ENCODE results near the gene CLASP2.

Gene CLASP2

DNA sequence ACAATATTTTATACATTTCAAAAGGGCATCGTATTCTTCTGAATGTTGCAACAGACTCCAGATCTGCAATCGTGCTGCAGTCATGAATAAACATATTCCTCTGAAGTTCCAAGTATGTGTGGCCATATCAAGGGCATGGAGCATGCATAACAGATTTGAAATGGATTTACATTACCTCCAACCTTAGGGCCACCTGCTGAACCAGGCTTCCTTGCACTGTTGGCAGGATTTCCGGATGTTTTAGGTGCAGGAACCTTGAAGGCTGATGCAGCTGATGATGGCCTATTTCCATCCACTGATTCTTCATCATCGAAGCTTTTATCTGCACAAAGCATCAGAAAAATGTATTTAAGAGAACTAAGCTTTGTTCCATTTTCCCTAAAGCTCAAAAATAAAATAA is 73.5 kb downstream of the CLASP2 start:
- DNase-seq (ENCODE audit: extremely low spot score, insufficient read length, low read depth) (no peak), FAIRE-seq (no peak)

DNA sequence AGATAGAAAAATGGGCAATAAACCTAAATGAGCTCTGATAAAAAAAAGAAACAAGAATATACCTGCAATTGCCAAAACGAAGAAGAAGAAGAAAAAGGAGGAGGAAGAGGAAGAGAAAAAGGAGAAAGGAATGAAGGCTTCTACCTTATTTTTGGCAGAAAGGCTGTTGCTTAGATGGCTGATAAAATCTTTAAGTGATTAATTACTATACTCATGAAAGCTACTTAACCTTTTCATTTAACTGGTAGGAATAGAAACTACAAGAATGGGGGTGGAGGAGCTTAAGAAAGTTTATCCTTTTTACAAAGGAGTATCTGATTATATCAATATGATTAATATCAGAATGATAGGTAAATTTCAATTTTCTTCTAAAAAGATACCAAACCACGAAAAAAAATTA is 75.2 kb downstream of the CLASP2 start:
- DNase-seq (ENCODE audit: extremely low spot score, insufficient read length, low read depth) (no peak), FAIRE-seq (no peak)

DNA sequence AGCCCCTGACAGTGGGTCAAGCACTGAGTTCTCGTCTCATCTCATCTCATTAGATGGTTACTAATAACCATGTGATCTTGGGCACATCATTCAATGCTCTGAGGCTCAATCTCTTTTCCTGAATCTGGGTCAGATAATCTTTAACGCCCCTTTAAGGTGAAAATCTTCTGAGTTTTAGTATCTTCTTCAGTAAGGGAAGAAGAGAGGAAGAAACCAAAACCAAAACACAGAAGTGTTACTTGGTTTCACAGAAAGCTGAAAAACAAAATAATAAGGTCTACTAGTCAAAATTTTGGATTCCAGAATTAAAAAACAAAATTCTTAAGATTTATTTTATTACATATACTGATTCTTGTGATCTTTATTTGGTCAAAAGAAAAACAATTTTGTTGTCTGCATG is 78.2 kb downstream of the CLASP2 start:
- FAIRE-seq (peak; percentile 29), DNase-seq (ENCODE audit: extremely low spot score, insufficient read length, low read depth) (no peak)

GRCh38 chr3:33637482-33637881 is 80.6 kb downstream of the CLASP2 start:
- FAIRE-seq (no peak), DNase-seq (ENCODE audit: extremely low spot score, insufficient read length, low read depth) (no peak)

GRCh38 chr3:33636125-33636850 is 81.8 kb downstream of the CLASP2 start:
- peak; percentile 70 for FAIRE-seq
- no peak for DNase-seq (ENCODE audit: extremely low spot score, insufficient read length, low read depth)

- DNase-seq (ENCODE audit: extremely low spot score, insufficient read length, low read depth) (no peak), FAIRE-seq (no peak)
Observed at GRCh38 chr3:33634262-33634661, 83.8 kb downstream of the CLASP2 start.

GRCh38 chr3:33629219-33629618 is 88.8 kb downstream of the CLASP2 start:
- FAIRE-seq (no peak), DNase-seq (ENCODE audit: extremely low spot score, insufficient read length, low read depth) (no peak)

DNA sequence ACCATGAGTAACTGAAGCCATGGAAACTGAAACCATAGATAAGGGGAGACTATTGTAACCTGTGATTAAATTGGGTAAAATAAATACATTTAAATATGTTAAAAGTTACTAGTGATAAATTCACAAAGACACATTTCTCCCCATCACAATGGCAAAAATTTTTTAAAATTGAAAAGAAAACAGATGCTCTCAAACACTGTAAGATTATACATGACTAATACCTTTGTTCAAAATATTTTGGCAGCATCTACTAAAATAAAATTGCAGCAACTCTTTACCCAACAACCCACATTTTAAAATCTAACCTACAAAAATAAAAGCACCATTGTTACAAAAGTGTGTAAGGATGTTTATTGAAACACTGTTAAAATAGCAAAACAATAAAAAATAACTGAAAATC is 93.3 kb downstream of the CLASP2 start:
- FAIRE-seq: no peak
- DNase-seq (ENCODE audit: extremely low spot score, insufficient read length, low read depth): no peak

GRCh38 chr3:33613041-33613440 is 105.0 kb downstream of the CLASP2 start:
- DNase-seq (ENCODE audit: extremely low spot score, insufficient read length, low read depth): no peak
- FAIRE-seq: no peak

GRCh38 chr3:33612607-33613006 is 105.4 kb downstream of the CLASP2 start:
- no peak for DNase-seq (ENCODE audit: extremely low spot score, insufficient read length, low read depth)
- FAIRE-seq: no peak

- DNase-seq (ENCODE audit: extremely low spot score, insufficient read length, low read depth): no peak
- FAIRE-seq: no peak
Observed at GRCh38 chr3:33602829-33603228, 115.2 kb downstream of the CLASP2 start.

- no peak for FAIRE-seq
- no peak for DNase-seq (ENCODE audit: extremely low spot score, insufficient read length, low read depth)
Observed at GRCh38 chr3:33597257-33597689, 120.8 kb downstream of the CLASP2 start.

- FAIRE-seq (no peak), DNase-seq (ENCODE audit: extremely low spot score, insufficient read length, low read depth) (no peak)
Observed at GRCh38 chr3:33592999-33593398, 125.1 kb downstream of the CLASP2 start.

- FAIRE-seq (no peak), DNase-seq (ENCODE audit: extremely low spot score, insufficient read length, low read depth) (no peak)
Observed at GRCh38 chr3:33590541-33590940, 127.5 kb downstream of the CLASP2 start.

GRCh38 chr3:33586402-33586801 is 131.7 kb downstream of the CLASP2 start:
- no peak for FAIRE-seq
- no peak for DNase-seq (ENCODE audit: extremely low spot score, insufficient read length, low read depth)

DNA sequence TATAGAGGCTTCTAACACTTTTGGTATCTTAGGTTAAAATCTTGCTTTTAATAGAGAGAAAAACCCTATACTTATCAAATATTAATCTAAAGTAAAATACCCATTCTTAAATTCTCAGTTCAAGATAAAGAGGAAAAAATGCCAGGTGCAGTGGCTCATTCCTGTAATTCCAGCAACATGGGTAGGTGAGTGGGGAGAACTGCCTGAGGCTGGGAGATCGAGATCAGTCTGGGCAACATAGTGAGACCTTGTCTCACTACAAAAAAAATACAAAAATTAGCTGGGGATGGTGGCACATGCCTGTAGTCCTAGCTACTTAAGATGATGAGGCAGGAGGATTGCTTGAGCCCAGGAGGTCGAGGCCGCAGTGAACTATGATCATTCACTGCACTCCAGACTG is 135.8 kb downstream of the CLASP2 start:
- FAIRE-seq (no peak), DNase-seq (ENCODE audit: extremely low spot score, insufficient read length, low read depth) (no peak)

DNA sequence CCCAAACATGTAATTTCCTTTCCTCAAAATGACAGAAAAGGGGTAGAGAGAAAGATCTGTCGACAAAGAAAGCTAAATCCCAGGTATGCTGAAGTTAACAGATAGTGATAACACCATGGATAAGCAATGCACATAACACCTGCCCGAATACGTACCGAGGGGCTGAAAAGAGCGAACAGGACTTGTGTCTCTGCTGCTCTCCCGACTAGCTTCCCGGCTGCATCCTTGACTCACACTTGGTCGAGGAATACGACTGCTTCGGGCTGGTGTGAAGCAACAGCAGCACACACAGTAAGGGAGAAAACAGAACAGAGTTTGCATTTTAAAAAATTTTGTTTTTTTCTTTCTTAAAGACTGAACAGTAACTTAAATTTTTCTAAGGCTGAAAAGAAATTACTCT is 136.4 kb downstream of the CLASP2 start:
- no peak for DNase-seq (ENCODE audit: extremely low spot score, insufficient read length, low read depth)
- no peak for FAIRE-seq

DNA sequence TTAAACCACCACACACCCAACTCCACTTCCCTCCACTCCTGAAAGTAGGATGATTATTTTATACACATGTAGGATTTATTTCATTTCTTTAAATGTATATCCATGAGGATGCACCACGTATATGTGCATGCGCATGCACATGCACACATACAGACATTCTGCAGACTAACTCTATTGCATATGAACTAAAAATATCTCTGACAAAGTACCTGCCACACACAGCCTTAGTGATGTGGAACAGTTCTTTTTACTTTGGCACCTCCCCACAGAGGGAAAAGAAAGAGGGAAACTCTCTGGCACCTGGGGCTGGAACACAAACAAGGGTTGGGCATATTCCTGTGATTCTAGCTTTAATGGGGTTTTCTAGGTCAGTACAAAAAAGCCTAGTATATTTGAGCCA is 138.2 kb downstream of the CLASP2 start:
- no peak for DNase-seq (ENCODE audit: extremely low spot score, insufficient read length, low read depth)
- no peak for FAIRE-seq

DNA sequence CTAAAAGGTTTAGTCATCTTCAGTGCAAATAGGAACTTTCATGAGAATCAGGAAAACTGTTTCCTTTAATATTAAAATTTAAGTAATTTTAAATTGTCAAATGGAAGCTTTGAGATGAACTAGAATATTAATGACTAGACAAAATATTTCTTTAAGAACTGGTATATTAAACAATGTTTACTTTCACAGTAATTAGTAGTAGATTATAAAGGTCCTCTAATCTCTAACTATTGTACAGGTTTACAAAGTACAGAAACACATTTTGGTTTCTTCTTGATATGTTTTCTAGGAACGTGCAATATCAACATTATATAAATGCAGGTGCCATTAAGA is 138.9 kb downstream of the CLASP2 start:
- DNase-seq (ENCODE audit: extremely low spot score, insufficient read length, low read depth) (no peak), FAIRE-seq (no peak)

DNA sequence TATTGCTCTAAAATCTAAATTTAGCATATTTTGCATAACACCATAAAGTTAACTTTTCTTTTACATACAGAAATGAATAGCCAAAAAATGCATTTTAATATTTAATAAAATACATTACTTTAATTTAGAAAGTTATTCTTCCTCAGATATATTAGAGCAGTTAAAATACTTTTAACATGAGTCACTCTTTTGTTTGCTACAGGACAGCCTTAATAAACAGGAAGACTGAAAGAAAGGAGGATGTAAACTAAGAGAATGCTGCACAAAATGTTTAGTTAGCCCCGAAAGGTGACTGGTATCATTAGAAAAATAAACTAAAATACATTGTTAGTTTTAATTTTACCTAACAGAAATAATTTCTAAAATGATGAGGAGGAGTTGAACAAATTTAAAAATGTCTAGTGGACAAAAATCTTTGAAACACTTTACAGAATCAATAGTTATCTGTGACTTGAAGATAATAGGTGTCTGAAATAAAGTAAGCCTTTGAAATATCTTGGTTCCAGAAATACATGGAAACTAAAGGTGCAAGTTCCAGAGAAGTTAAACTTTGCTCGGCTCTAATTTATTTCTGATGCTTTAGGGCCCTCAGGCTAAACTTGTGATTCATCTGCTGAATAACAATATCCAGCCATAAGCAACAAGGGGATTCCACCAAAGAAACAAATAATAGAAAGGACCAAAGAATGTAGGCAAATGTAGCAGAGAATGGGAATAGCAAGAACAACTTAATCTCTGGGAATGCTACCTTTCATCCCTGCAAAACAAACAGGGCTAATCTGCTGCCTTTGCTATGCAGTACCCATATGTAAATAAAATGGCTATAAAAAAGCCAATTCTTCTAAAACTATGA is 139.5 kb downstream of the CLASP2 start:
- no peak for DNase-seq (ENCODE audit: extremely low spot score, insufficient read length, low read depth)
- FAIRE-seq: no peak

- DNase-seq (ENCODE audit: extremely low spot score, insufficient read length, low read depth) (no peak), FAIRE-seq (no peak)
Observed at GRCh38 chr3:33577588-33577987, 140.5 kb downstream of the CLASP2 start.

DNA sequence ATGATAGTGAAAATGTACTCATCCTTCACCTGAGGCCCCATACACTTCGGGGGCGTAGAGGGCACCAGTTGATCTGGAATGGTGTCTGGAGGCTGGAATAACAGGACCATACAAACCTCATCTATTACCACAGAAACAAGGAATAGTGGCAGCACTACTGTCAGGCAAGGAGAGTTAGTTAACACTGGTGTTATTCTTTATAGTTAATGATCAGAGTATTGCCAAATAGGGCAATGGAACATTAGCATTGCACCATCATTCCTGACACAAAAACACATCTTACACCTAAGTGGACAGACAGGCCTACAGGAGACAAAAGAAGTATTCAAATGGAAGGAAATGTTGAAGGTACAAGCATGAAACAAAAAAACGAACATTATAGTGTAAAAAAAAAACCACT is 140.9 kb downstream of the CLASP2 start:
- FAIRE-seq: no peak
- no peak for DNase-seq (ENCODE audit: extremely low spot score, insufficient read length, low read depth)
